Keratinocyte (primary cell): ENCODE results near the gene NKD1.

Experiments
- CTCF ChIP-seq, 3 experiments: IDR thresholded peaks in 1 of 3; conservative IDR thresholded peaks in 1 of 3; optimal IDR thresholded peaks in 1 of 3; 2 replicates in 2 of 3; 3 replicates in 1 of 3; pipeline versions ENCODE3 to v1.5.1; 2011; ENCODE audit warnings: low read length in 3 of 3, mild to moderate bottlenecking in 3 of 3, moderate library complexity in 2 of 3, control low read depth in 1 of 3, inconsistent platforms in 1 of 3; ENCODE audit not compliant: insufficient read depth in 2 of 3; ENCODE audit errors: extremely low read depth in 1 of 3
- EZH2 ChIP-seq: IDR thresholded peaks from one replicate; pipeline ENCODE4 v1.6.1; 2012; ENCODE audit warnings: inconsistent platforms, mild to moderate bottlenecking, low read length, moderate library complexity

- TF ChIP-seq CTCF (optimal IDR thresholded peaks at IDR 0.05 in 1 of 3, IDR thresholded peaks at IDR 0.05 in 1 of 3, conservative IDR thresholded peaks at IDR 0.05 in 1 of 3; ENCODE audit: extremely low read depth in 1 of 3, insufficient read depth in 2 of 3, low read length in 3 of 3), result no peak
- TF ChIP-seq EZH2, result no peak
These were observed 109.0 kb downstream of the NKD1 start for GRCh38 chr16:50657241-50657640.
